Thymus (tissue), 11 donors: ENCODE data around the gene CHEK2. TPM values are rescaled to one million over a fixed set of nuclear protein-coding genes. Genes with fewer than 3 reads are reported as not detected.
"Not testable (repeated sequence)": the region's sequence is repeated elsewhere in the genome, so short reads cannot be mapped to it uniquely, and the experiment has no call there.

ENCODE experiments used
- DNase-seq, 9 donors: peaks; one replicate each; pipeline ENCODE4 v3.0.0-alpha.2; 2013; ENCODE audit warnings: low spot score in 9 of 9, low read depth in 6 of 9, missing footprints in 1 of 9
- H3K27ac ChIP-seq, 2 donors: one replicate each; pipeline ENCODE4 v1.5.1; 2013; ENCODE audit warnings: control low read depth in 1 of 2, low read depth in 1 of 2, low read length in 1 of 2, mild to moderate bottlenecking in 1 of 2, moderate library complexity in 1 of 2
- H3K27me3 ChIP-seq, 2 donors: one replicate each; pipeline ENCODE4 v1.5.1; 2013; ENCODE audit warnings: low read length in 1 of 2; ENCODE audit not compliant: control insufficient read depth in 2 of 2, insufficient read depth in 1 of 2
- H3K36me3 ChIP-seq, 2 donors: one replicate each; pipeline ENCODE4 v1.5.1; 2013; ENCODE audit warnings: low read length in 1 of 2, mild to moderate bottlenecking in 1 of 2, moderate library complexity in 1 of 2; ENCODE audit not compliant: control insufficient read depth in 2 of 2, insufficient read depth in 2 of 2
- H3K4me1 ChIP-seq, 2 donors: one replicate each; pipeline ENCODE4 v1.5.1; 2013; ENCODE audit warnings: low read length in 2 of 2; ENCODE audit not compliant: control insufficient read depth in 2 of 2, insufficient read depth in 2 of 2
- H3K4me3 ChIP-seq, 2 donors: one replicate each; pipeline ENCODE4 v1.5.1; 2013; ENCODE audit warnings: low read length in 2 of 2, control low read depth in 1 of 2, mild to moderate bottlenecking in 1 of 2
- H3K9me3 ChIP-seq, 2 donors: one replicate each; pipeline ENCODE4 v1.5.1; 2013; ENCODE audit warnings: low read length in 1 of 2, mild to moderate bottlenecking in 1 of 2; ENCODE audit not compliant: control insufficient read depth in 2 of 2, insufficient read depth in 1 of 2
- WGBS: extraction: QIAGEN DNeasy Blood & Tissue Kit; methylation state at CpG from one replicate; pipeline ENCODE4 v1.1.7; 2013; 5-methylcytosine and 5-hydroxymethylcytosine counted together
- polyA plus RNA-seq: library from polyadenylated mRNA; stranded (reverse); fragments of 200-250 nt; gene quantifications from one replicate; pipeline ENCODE4 v1.2.3, GENCODE V29; 2013
- total RNA-seq: library from RNA; stranded (reverse); fragments of 120-200 nt; gene quantifications from one replicate; pipeline ENCODE4 v1.2.4, GENCODE V29; 2013
- donor health status: healthy.

The CHEK2 gene
- total and polyA plus RNA-seq, 2 donors = 17.0 to 30.8 TPM

- Histone ChIP-seq H3K36me3 (no peaks in the 10 kb centered on the region), H3K9me3 (no peaks in the 10 kb centered on the region), H3K4me3 (no peak overlapping the region), H3K27ac (peak overlapping the region in 1 of 2 donors; percentile 36), H3K4me1 (peaks cover 0 to 2% of the 10 kb centered on the region in 2 donors), H3K27me3 (no peaks in the 10 kb centered on the region)
- no peak for DNase-seq
- 90% methylated on average over 3 of the region's 3 CpGs for WGBS
Measured at GRCh38 chr22:28759861-28760560, 18.4 kb upstream of the CHEK2 start.

DNA sequence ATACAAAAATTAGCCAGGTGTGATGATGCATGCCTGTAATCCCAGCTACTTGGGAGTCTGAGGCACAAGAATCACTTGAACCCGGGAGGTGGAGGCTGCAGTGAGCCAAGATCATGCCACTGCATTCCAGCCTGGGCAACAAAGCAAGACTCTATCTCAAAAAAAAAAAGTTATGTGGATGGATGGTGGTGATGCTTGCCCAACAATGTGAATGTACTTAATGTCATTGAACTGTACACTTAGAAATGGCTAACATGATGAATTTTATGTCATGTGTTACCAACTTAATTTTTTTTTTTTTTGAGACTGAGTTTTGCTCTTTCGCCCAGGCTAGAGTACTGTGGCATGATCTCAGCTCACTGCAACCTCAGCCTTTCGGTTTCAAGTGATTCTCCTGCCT lies 12.9 kb upstream of the CHEK2 start:
- not testable (repeated sequence) for H3K27ac ChIP-seq, H3K27me3 ChIP-seq
- WGBS = 98% methylated on average over 3 of the region's 3 CpGs

DNA sequence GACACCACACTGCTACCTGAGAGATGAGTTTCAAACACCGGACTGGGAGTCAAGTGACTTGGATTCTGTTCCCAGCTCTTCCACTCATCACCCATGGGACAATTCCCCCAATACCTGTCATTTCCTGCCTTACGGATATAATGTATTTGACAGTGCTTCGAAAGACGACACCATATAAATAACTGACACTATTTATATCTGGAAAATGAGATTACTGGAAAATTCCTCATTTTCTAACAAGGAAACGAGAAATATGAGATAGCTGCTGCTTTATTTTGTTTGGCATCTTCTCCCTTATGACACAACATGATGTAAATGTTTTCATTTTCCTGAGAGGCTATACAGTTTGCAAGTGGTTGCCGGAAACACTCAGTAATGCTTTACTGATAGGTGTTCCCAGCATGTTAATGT lies 8.9 kb upstream of the CHEK2 start:
- no peak overlapping the region for H3K4me3 ChIP-seq
- H3K4me1 ChIP-seq = no peaks in the 10 kb centered on the region
- no peak for DNase-seq
- H3K27ac ChIP-seq = peak overlapping the region in 1 of 2 donors; percentile 69
- H3K9me3 ChIP-seq = no peaks in the 10 kb centered on the region
- no peaks in the 10 kb centered on the region for H3K27me3 ChIP-seq
- peaks cover 5 to 18% of the 10 kb centered on the region in 2 donors for H3K36me3 ChIP-seq
- WGBS = 95% methylated on average over 6 of the region's 6 CpGs

More for the DNA sequence above, 12.9 kb upstream of the CHEK2 start:
- DNase-seq, H3K4me1 ChIP-seq, H3K36me3 ChIP-seq, H3K9me3 ChIP-seq, H3K4me3 ChIP-seq: not testable (repeated sequence)

GRCh38 chr22:28743852-28744251 lies 2.2 kb upstream of the CHEK2 start:
- DNase-seq = no peak
- H3K27me3 ChIP-seq = no peaks in the 10 kb centered on the region

DNA sequence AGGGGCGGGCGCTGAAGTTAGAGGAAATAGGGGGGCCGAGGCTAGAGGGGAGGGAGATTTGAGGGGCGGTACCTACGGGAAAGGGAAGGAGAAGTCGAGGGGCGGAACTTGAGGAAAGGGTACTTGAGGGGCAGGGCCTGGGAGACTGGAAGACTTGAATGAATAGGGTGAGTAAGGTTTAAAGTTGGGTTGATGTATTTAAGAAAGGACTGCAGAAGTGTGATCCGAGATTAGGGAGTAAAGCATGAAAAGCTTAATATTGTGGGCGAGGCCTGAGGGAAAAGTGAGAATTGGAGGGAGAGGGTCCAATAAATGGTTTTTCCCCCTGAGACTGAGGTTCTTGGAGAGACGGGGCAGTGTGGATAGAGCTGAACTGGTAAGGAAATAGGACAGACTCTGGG lies 942 bp upstream of the CHEK2 start:
- Histone ChIP-seq H3K4me3 (peak overlapping the region; percentile 76 to 95), H3K9me3 (no peaks in the 10 kb centered on the region), H3K27me3 (no peaks in the 10 kb centered on the region), H3K27ac (peak overlapping the region; percentile 95 to 96), H3K4me1 (peaks cover 0 to 17% of the 10 kb centered on the region in 2 donors), H3K36me3 (peaks cover 12 to 28% of the 10 kb centered on the region in 2 donors)
- DNase-seq = no peak
- 7% methylated on average over 10 of the region's 10 CpGs for WGBS

More at GRCh38 chr22:28743852-28744251, 2.2 kb upstream of the CHEK2 start:
- Histone ChIP-seq H3K4me3 (no peak overlapping the region), H3K9me3 (no peaks in the 10 kb centered on the region), H3K27ac (no peak overlapping the region), H3K4me1 (peaks cover 0 to 17% of the 10 kb centered on the region in 2 donors), H3K36me3 (peaks cover 17 to 33% of the 10 kb centered on the region in 2 donors)
- 97% methylated on average over 3 of the region's 3 CpGs for WGBS

DNA sequence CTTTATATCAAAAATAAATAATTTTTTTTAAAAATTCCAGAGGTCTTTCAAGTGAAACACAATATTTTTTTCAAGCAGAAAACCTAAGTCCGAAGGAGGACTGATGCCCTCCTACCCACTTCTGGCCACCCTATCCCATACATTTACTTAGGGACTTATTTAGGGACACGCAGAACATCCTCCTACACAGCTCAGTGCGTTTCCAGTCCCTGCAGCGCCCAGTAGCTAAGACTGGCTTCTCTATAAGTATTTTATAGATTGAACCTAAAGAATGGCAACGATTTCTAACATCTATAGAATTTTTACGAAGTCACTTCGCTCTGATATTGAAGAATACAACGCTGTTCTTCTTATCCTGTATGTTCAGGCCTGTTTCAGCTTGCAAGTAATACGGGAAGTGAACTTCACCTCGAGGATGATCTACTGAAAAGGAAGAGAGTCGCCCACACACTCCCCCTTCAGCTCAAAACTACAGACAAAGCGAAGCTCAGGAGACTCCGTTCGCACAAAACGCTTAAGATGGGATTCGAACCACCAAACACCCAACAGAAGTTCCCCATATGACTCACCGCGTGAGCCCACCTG lies 328 bp downstream of the CHEK2 start:
- Histone ChIP-seq H3K36me3 (peaks cover 12 to 20% of the 10 kb centered on the region in 2 donors), H3K27me3 (no peaks in the 10 kb centered on the region), H3K27ac (peak overlapping the region; percentile 31 to 70)

GRCh38 chr22:28738876-28739275 lies 2.7 kb downstream of the CHEK2 start:
- peaks cover 0 to 17% of the 10 kb centered on the region in 2 donors for H3K4me1 ChIP-seq
- not testable (repeated sequence) for H3K27me3 ChIP-seq, H3K9me3 ChIP-seq, DNase-seq, H3K4me3 ChIP-seq, H3K36me3 ChIP-seq, H3K27ac ChIP-seq
- 98% methylated on average over 8 of the region's 8 CpGs for WGBS

More for the DNA sequence above, 328 bp downstream of the CHEK2 start:
- no peak for DNase-seq
- WGBS = 14% methylated on average over 18 of the region's 18 CpGs
- H3K4me3 ChIP-seq = peak overlapping the region; percentile 76 to 95
- H3K4me1 ChIP-seq = peaks cover 0 to 17% of the 10 kb centered on the region in 2 donors
- no peaks in the 10 kb centered on the region for H3K9me3 ChIP-seq

DNA sequence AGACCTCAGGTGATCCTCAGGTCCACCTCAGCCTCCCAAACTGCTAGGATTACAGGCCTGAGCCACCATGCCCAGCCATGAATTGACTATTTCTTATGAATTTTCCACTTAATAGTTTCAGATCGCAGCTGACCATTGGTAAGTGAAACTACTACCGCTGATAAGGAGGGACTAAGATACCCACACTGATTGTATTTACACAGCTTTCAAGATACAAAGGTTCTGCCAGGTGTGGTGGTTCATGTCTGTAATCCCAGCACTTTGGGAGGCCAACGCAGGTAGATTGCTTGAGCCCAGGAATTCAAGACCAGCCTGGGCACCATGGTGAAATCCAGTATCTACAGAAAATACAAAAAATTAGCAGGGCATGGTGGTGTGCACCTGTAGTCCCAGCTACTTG lies 3.9 kb downstream of the CHEK2 start:
- Histone ChIP-seq H3K36me3 (peaks cover 6 to 14% of the 10 kb centered on the region in 2 donors), H3K4me3 (no peak overlapping the region), H3K27me3 (no peaks in the 10 kb centered on the region), H3K4me1 (peaks cover 0 to 12% of the 10 kb centered on the region in 2 donors), H3K9me3 (no peaks in the 10 kb centered on the region), H3K27ac (no peak overlapping the region)
- no peak for DNase-seq
- WGBS = 99% methylated on average over 3 of the region's 3 CpGs

GRCh38 chr22:28736301-28737155 lies 5.1 kb downstream of the CHEK2 start:
- Histone ChIP-seq H3K9me3 (no peaks in the 10 kb centered on the region), H3K4me3 (no peak overlapping the region), H3K27me3 (no peaks in the 10 kb centered on the region), H3K4me1 (peaks cover 0 to 9% of the 10 kb centered on the region in 2 donors), H3K27ac (no peak overlapping the region), H3K36me3 (peaks cover 6 to 14% of the 10 kb centered on the region in 2 donors)
- WGBS = 92% methylated on average over 7 of the region's 7 CpGs
- no peak for DNase-seq
